H9 (cell line): ENCODE measurements around the gene MPZ. TPM values are rescaled to one million over a fixed set of nuclear protein-coding genes. Genes with fewer than 3 reads are reported as not detected.

ENCODE experiments used
- DNase-seq: peaks from one replicate; pipeline ENCODE4 v3.0.0-alpha.2; 2017
- H2AFZ ChIP-seq: one replicate; pipeline ENCODE4 v1.6.1; 2013; ENCODE audit warnings: mild to moderate bottlenecking, low read length, control low read depth, moderate library complexity
- H2AK5ac ChIP-seq: 2 replicates; pipeline ENCODE4 v1.6.1; 2013; ENCODE audit warnings: low read length, control low read depth, mixed read lengths; ENCODE audit not compliant: insufficient read length
- H2BK120ac ChIP-seq: one replicate; pipeline ENCODE4 v1.6.1; 2013; ENCODE audit warnings: low read depth, mild to moderate bottlenecking, low read length, control low read depth, inconsistent platforms; ENCODE audit not compliant: poor library complexity, severe bottlenecking
- H2BK12ac ChIP-seq: 2 replicates; pipeline ENCODE4 v1.6.1; 2013; ENCODE audit warnings: low read length, control low read depth, mixed read lengths, low read depth; ENCODE audit not compliant: insufficient read length
- H2BK15ac ChIP-seq: 2 replicates; pipeline ENCODE4 v1.6.1; 2013; ENCODE audit warnings: low read depth, low read length, control low read depth
- H2BK20ac ChIP-seq: one replicate; pipeline ENCODE4 v1.6.1; 2013; ENCODE audit warnings: low read depth, mild to moderate bottlenecking, low read length, control low read depth, inconsistent platforms; ENCODE audit not compliant: poor library complexity, severe bottlenecking
- H2BK5ac ChIP-seq: 2 replicates; pipeline ENCODE4 v1.6.1; 2013; ENCODE audit warnings: low read length, control low read depth, mixed read lengths; ENCODE audit not compliant: insufficient read length
- H3K14ac ChIP-seq: 2 replicates; pipeline ENCODE4 v1.6.1; 2013; ENCODE audit warnings: low read length, control low read depth; ENCODE audit not compliant: insufficient read depth
- H3K18ac ChIP-seq: 2 replicates; pipeline ENCODE4 v1.6.1; 2013; ENCODE audit warnings: low read depth, mild to moderate bottlenecking, mixed read lengths, low read length, control low read depth; ENCODE audit not compliant: insufficient read length
- H3K23ac ChIP-seq: 2 replicates; pipeline ENCODE4 v1.6.1; 2013; ENCODE audit warnings: low read length, control low read depth, mixed read lengths, low read depth; ENCODE audit not compliant: insufficient read length
- H3K23me2 ChIP-seq: 2 replicates; pipeline ENCODE4 v1.6.1; 2013; ENCODE audit warnings: low read depth, mild to moderate bottlenecking, mixed read lengths, low read length, control low read depth; ENCODE audit not compliant: insufficient read length, poor library complexity, severe bottlenecking
- H3K27ac ChIP-seq: 2 replicates; pipeline ENCODE4 v1.5.1; 2013; ENCODE audit warnings: low read length, control low read depth, mixed read lengths, low read depth; ENCODE audit not compliant: insufficient read length
- H3K27me3 ChIP-seq: 2 replicates; pipeline ENCODE4 v1.6.1; 2013; ENCODE audit warnings: low read length, control low read depth, inconsistent platforms; ENCODE audit not compliant: insufficient read depth
- H3K4ac ChIP-seq: 2 replicates; pipeline ENCODE4 v1.6.1; 2013; ENCODE audit warnings: low read depth, mild to moderate bottlenecking, control low read depth, inconsistent platforms, low read length, moderate library complexity
- H3K4me1 ChIP-seq: 2 replicates; pipeline ENCODE4 v1.6.1; 2013; ENCODE audit warnings: low read length, control low read depth, inconsistent platforms; ENCODE audit not compliant: insufficient read depth
- H3K4me2 ChIP-seq: 2 replicates; pipeline ENCODE4 v1.6.1; 2013; ENCODE audit warnings: low read length, control low read depth, mixed read lengths; ENCODE audit not compliant: insufficient read length, insufficient read depth
- H3K56ac ChIP-seq: 2 replicates; pipeline ENCODE4 v1.6.1; 2013; ENCODE audit warnings: low read depth, mild to moderate bottlenecking, mixed read lengths, low read length, control low read depth; ENCODE audit not compliant: insufficient read length
- H3K79me1 ChIP-seq: 2 replicates; pipeline ENCODE4 v1.6.1; 2013; ENCODE audit warnings: low read depth, mild to moderate bottlenecking, moderate library complexity, low read length, control low read depth, inconsistent platforms; ENCODE audit not compliant: insufficient read depth, poor library complexity, severe bottlenecking
- H3K79me2 ChIP-seq: 2 replicates; pipeline ENCODE4 v1.6.1; 2013; ENCODE audit warnings: low read length, control low read depth, inconsistent platforms; ENCODE audit not compliant: insufficient read depth
- H3K9ac ChIP-seq: 2 replicates; pipeline ENCODE4 v1.6.1; 2013; ENCODE audit warnings: low read length, control low read depth, mixed read lengths; ENCODE audit not compliant: insufficient read length; ENCODE audit errors: extremely low read depth
- H3K9me3 ChIP-seq: one replicate; pipeline ENCODE4 v1.6.1; 2013; ENCODE audit warnings: low read depth, low read length, inconsistent platforms; ENCODE audit not compliant: control insufficient read depth
- H3T11ph ChIP-seq: one replicate; pipeline ENCODE4 v1.6.1; 2013; ENCODE audit warnings: mild to moderate bottlenecking, low read length, control low read depth, inconsistent platforms
- H4K20me1 ChIP-seq: one replicate; pipeline ENCODE4 v1.6.1; 2013; ENCODE audit not compliant: control insufficient read depth, insufficient read length, insufficient read depth
- H4K5ac ChIP-seq: 2 replicates; pipeline ENCODE4 v1.6.1; 2013; ENCODE audit warnings: low read depth, mild to moderate bottlenecking, mixed read lengths, low read length, control low read depth; ENCODE audit not compliant: insufficient read length
- H4K8ac ChIP-seq: replicated peaks from 2 replicates; pipeline ENCODE4 v1.6.1; 2013; ENCODE audit warnings: low read length, control low read depth, mixed read lengths, low read depth; ENCODE audit not compliant: insufficient read length
- H4K91ac ChIP-seq: 2 replicates; pipeline ENCODE4 v1.6.1; 2013; ENCODE audit warnings: low read depth, mild to moderate bottlenecking, moderate library complexity, mixed read lengths, low read length, control low read depth; ENCODE audit not compliant: insufficient read length
- H3K27ac Mint-ChIP-seq, 3 experiments: 2 replicates in 2 of 3; 3 replicates in 1 of 3; pipeline ENCODE4 v1.8.0; 2020 to 2021; ENCODE audit warnings: mixed read lengths in 3 of 3, mild to moderate bottlenecking in 1 of 3, moderate library complexity in 1 of 3
- H3K27me3 Mint-ChIP-seq: 2 replicates; pipeline ENCODE4 v1.8.0; 2021; ENCODE audit warnings: low read depth, mild to moderate bottlenecking, moderate library complexity, mixed read lengths
- H3K36me3 Mint-ChIP-seq, 3 experiments: 2 replicates in 2 of 3; 3 replicates in 1 of 3; pipeline ENCODE4 v1.8.0; 2020 to 2021; ENCODE audit warnings: low read depth in 3 of 3, mixed read lengths in 3 of 3; ENCODE audit not compliant: insufficient read depth in 1 of 3
- H3K4me1 Mint-ChIP-seq, 2 experiments: 2 replicates each; pipeline ENCODE4 v1.8.0; 2020; ENCODE audit warnings: mixed read lengths in 2 of 2
- H3K4me3 Mint-ChIP-seq, 2 experiments: 2 replicates in 1 of 2; 3 replicates in 1 of 2; pipeline ENCODE4 v1.8.0; 2020 to 2021; ENCODE audit warnings: mild to moderate bottlenecking in 2 of 2, mixed read lengths in 2 of 2, moderate library complexity in 1 of 2
- H3K9me3 Mint-ChIP-seq, 2 experiments: 2 replicates in 1 of 2; 3 replicates in 1 of 2; pipeline ENCODE4 v1.8.0; 2020; ENCODE audit warnings: mild to moderate bottlenecking in 2 of 2, mixed read lengths in 2 of 2, moderate library complexity in 1 of 2
- CTCF ChIP-seq: fragments of 200-600 bp; sonication (generic); conservative IDR thresholded peaks from 3 replicates; pipeline ENCODE4 v1.8.0; 2021; ENCODE audit warnings: antibody characterized with exemption, mild to moderate bottlenecking
- whole genome bisulfite sequencing: extraction: QIAGEN DNeasy Blood & Tissue Kit; methylation state at CpG from one replicate; pipeline ENCODE4 v1.1.7; 2013; ENCODE audit warnings: missing lambda C conversion rate, low lambda C conversion rate, mixed read lengths; ENCODE audit not compliant: insufficient read length; ENCODE audit errors: extremely low coverage; 5-methylcytosine and 5-hydroxymethylcytosine counted together
- total RNA-seq: library from RNA; stranded (reverse); gene quantifications from 2 replicates; pipeline ENCODE4 v1.2.1, GENCODE V29; 2021

MPZ gene
- total RNA-seq, 1 experiment from 2014 or later: 2.7 TPM

- DNase-seq: no peak
- H2BK120ac ChIP-seq: no peak overlapping the region
Observed at GRCh38 chr1:161266202-161266601, 43.6 kb downstream of the MPZ start.

More at GRCh38 chr1:161266202-161266601, 43.6 kb downstream of the MPZ start:
- Histone ChIP-seq H3K4me2 (no peak overlapping the region), H4K8ac (no peak overlapping the region), H3K4me1 (no peaks in the 10 kb centered on the region), H4K91ac (no peak overlapping the region), H2BK5ac (no peak overlapping the region), H3K27me3 (no peaks in the 10 kb centered on the region), H3K79me1 (no peaks in the 10 kb centered on the region), H3K79me2 (no peaks in the 10 kb centered on the region), H2AK5ac (no peak overlapping the region), H2BK12ac (no peak overlapping the region), H2BK20ac (no peak overlapping the region), H2AFZ (no peak overlapping the region), H4K5ac (no peak overlapping the region), H3K4ac (no peak overlapping the region), H4K20me1 (no peaks in the 10 kb centered on the region), H3K14ac (no peak overlapping the region), H3K27ac (no peak overlapping the region), H3K9me3 (no peaks in the 10 kb centered on the region), H3K56ac (no peak overlapping the region), H2BK15ac (no peak overlapping the region), H3K23me2 (no peaks in the 10 kb centered on the region), H3K18ac (no peak overlapping the region), H3K23ac (no peak overlapping the region), H3K9ac (no peak overlapping the region), H3T11ph (no peak overlapping the region)
- Mint-ChIP-seq H3K27ac (no peak overlapping the region), H3K9me3 (no peaks in the 10 kb centered on the region), H3K27me3 (peaks cover 20% of the 10 kb centered on the region), H3K36me3 (no peaks in the 10 kb centered on the region), H3K4me1 (peaks cover 17 to 21% of the 10 kb centered on the region in 2 experiments), H3K4me3 (no peak overlapping the region)
- TF ChIP-seq CTCF: no peak
- no CpG with 5 or more reads among the region's 3 CpGs for WGBS
